Liver (tissue), 9 donors: ENCODE results near the gene SGMS1. TPM values are rescaled to one million over a fixed set of nuclear protein-coding genes. Genes with fewer than 3 reads are reported as not detected.
"Not testable (repeated sequence)": the region's sequence is repeated elsewhere in the genome, so short reads cannot be mapped to it uniquely, and the experiment has no call there.

ENCODE experiments used
- DNase-seq: peaks from one replicate; pipeline ENCODE4 v3.0.0-alpha.2; 2017; ENCODE audit warnings: low spot score
- H3K27ac ChIP-seq, 2 donors: one replicate each; pipeline ENCODE4 v1.7.0; 2013; ENCODE audit warnings: inconsistent platforms in 2 of 2, low read length in 2 of 2, control low read depth in 1 of 2, low read depth in 1 of 2, mild to moderate bottlenecking in 1 of 2
- H3K27me3 ChIP-seq, 4 donors: one replicate each; pipeline versions ENCODE4 v1.6.1 to v1.7.0; 2013; ENCODE audit warnings: low read length in 3 of 4, inconsistent platforms in 1 of 4, mild to moderate bottlenecking in 1 of 4, moderate library complexity in 1 of 4; ENCODE audit not compliant: control insufficient read depth in 4 of 4, insufficient read depth in 4 of 4
- H3K36me3 ChIP-seq, 4 donors: one replicate each; pipeline versions ENCODE4 v1.6.1 to v1.7.0; 2013; ENCODE audit warnings: low read length in 3 of 4, mild to moderate bottlenecking in 3 of 4, low read depth in 1 of 4, moderate library complexity in 1 of 4; ENCODE audit not compliant: control insufficient read depth in 4 of 4, insufficient read depth in 3 of 4
- H3K4me1 ChIP-seq, 4 donors: one replicate each; pipeline versions ENCODE4 v1.6.1 to v1.7.0; 2013; ENCODE audit warnings: low read length in 3 of 4, mild to moderate bottlenecking in 3 of 4, moderate library complexity in 1 of 4; ENCODE audit not compliant: control insufficient read depth in 4 of 4, insufficient read depth in 4 of 4
- H3K4me3 ChIP-seq, 3 donors: one replicate each; pipeline versions ENCODE4 v1.6.1 to v1.7.0; 2013; ENCODE audit warnings: low read length in 3 of 3, control low read depth in 1 of 3, low read depth in 1 of 3, mild to moderate bottlenecking in 1 of 3
- H3K9ac ChIP-seq, 2 donors: one replicate each; pipeline ENCODE4 v1.7.0; 2013; ENCODE audit warnings: low read length in 2 of 2, mild to moderate bottlenecking in 2 of 2, moderate library complexity in 2 of 2, control low read depth in 1 of 2, low read depth in 1 of 2
- H3K9me3 ChIP-seq, 4 donors: one replicate each; pipeline versions ENCODE4 v1.6.1 to v1.7.0; 2013; ENCODE audit warnings: low read length in 3 of 4; ENCODE audit not compliant: control insufficient read depth in 4 of 4
- FOXA1 ChIP-seq: IDR thresholded peaks from 2 replicates; pipeline ENCODE4 v1.6.1; 2016; ENCODE audit warnings: antibody characterized with exemption
- FOXA2 ChIP-seq: IDR thresholded peaks from 2 replicates; pipeline ENCODE4 v1.6.1; 2016; ENCODE audit warnings: antibody characterized with exemption
- HNF4G ChIP-seq: IDR thresholded peaks from 2 replicates; pipeline ENCODE4 v1.6.1; 2016; ENCODE audit warnings: antibody characterized with exemption
- TAF1 ChIP-seq: conservative IDR thresholded peaks from 2 replicates; pipeline ENCODE4 v1.6.1; 2016; ENCODE audit warnings: antibody characterized with exemption, mild to moderate bottlenecking
- WGBS: extraction: QIAGEN DNeasy Blood & Tissue Kit; methylation state at CpG from one replicate; pipeline ENCODE4 v1.1.7; 2013; 5-methylcytosine and 5-hydroxymethylcytosine counted together
- polyA plus RNA-seq, 2 donors: library from polyadenylated mRNA; stranded (reverse) in 1 of 2; unstranded in 1 of 2; fragments of 200-250 nt in 1 of 2; fragments of >200 nt in 1 of 2; fragmentation: Nextera tagmentation in 1 of 2; extraction: Ambion mirVana in 1 of 2; gene quantifications; one replicate each; pipeline versions ENCODE4 v1.2.1 to v1.2.3, GENCODE V29; 2013 to 2015
- total RNA-seq, 2 donors: library from RNA; depleted of rRNA; stranded (reverse); fragments of >200 nt; gene quantifications; one replicate each; pipeline ENCODE4 v1.2.3, GENCODE V29; 2014
- TF ChIP-seq, protein P1 (sequence below): IDR thresholded peaks from 2 replicates; pipeline ENCODE4 v1.6.1; 2016; ENCODE audit warnings: antibody characterized with exemption
- TF ChIP-seq, protein P2 (sequence below): IDR thresholded peaks from 2 replicates; pipeline ENCODE4 v1.6.1; 2016; ENCODE audit warnings: antibody characterized with exemption
- donor health status: healthy.
- donor health status: healthy.
- donor health status: healthy.
- donor health status: healthy.
- donor health status: healthy.

The SGMS1 gene
- total and polyA plus RNA-seq, 4 donors: 6.8 to 98.2 (median 21.1) TPM

DNA sequence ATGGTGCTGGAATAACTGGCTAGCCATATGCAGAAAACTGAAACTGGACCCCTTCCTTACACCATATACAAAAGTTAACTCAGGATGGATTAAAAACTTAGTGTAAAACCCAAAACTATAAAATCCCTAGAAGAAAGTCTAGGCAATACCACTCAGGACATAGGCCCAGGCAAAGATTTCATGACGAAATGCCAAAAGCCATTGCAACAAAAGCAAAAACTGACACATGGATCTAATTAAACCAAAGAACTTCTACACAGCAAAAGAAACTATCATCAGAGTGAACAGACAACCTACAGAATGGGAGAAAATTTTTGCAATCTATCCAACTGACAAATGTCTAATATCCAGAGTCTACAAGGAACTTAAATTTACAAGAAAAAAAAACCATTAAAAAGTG, 75.3 kb downstream of the SGMS1 start:
- DNase-seq, H3K4me3 ChIP-seq: not testable (repeated sequence)
- 95% methylated on average over 1 of the region's 1 CpG for WGBS

DNA sequence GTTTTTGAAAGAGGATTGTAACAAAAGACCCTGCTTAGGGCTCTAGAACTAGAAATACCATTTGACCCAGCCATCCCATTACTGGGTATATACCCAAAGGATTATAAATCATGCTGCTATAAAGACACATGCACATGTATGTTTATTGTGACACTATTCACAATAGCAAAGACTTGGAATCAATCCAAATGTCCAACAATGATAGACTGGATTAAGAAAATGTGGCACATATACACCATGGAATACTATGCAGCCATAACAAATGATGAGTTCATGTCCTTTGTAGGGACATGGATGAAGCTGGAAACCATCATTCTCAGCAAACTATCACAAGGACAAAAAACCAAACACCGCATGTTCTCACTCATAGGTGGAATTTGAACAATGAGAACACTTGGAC, 77.5 kb downstream of the SGMS1 start:
- not testable (repeated sequence) for H3K36me3 ChIP-seq, H3K9me3 ChIP-seq, H3K27ac ChIP-seq, DNase-seq, H3K9ac ChIP-seq, H3K27me3 ChIP-seq, H3K4me3 ChIP-seq
- WGBS: 97% methylated on average over 1 of the region's 1 CpG
- H3K4me1 ChIP-seq: peaks cover 2 to 10% (median 7%) of the 10 kb centered on the region in 4 donors

More for the DNA sequence above, 75.3 kb downstream of the SGMS1 start:
- H3K9me3 ChIP-seq, H3K27ac ChIP-seq, H3K9ac ChIP-seq, H3K36me3 ChIP-seq, H3K27me3 ChIP-seq: not testable (repeated sequence)
- peaks cover 2 to 10% (median 7%) of the 10 kb centered on the region in 4 donors for H3K4me1 ChIP-seq

DNA sequence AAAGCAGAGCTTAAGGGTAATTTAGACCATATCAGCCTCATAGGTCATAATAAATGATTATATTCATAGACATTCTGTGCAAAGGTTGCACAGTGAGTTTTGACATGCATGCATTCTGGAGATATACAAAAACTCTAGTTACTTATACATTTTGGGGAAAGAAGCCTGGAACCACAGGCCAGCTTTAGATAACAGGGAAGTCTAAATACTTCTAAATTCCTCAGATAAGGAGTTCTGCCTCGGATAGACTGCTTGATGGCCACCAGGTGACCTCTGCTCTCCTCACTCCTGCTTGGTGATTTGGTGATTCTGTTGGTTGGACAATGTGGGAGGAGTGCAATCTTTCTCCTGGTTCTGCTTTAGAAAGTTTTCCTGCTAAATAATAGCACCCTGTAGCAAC, 77.9 kb downstream of the SGMS1 start:
- peaks cover 2 to 8% (median 6%) of the 10 kb centered on the region in 4 donors for H3K4me1 ChIP-seq
- no peaks in the 10 kb centered on the region for H3K9me3 ChIP-seq
- H3K9ac ChIP-seq: no peak overlapping the region
- no peaks in the 10 kb centered on the region for H3K27me3 ChIP-seq
- H3K4me3 ChIP-seq: no peak overlapping the region
- no peak for DNase-seq
- WGBS: 48% methylated on average over 1 of the region's 1 CpG
- TF ChIP-seq TAF1 (no peak), FOXA1 (no peak), HNF4G (no peak)
- H3K36me3 ChIP-seq: no peaks in the 10 kb centered on the region
- H3K27ac ChIP-seq: no peak overlapping the region

DNA sequence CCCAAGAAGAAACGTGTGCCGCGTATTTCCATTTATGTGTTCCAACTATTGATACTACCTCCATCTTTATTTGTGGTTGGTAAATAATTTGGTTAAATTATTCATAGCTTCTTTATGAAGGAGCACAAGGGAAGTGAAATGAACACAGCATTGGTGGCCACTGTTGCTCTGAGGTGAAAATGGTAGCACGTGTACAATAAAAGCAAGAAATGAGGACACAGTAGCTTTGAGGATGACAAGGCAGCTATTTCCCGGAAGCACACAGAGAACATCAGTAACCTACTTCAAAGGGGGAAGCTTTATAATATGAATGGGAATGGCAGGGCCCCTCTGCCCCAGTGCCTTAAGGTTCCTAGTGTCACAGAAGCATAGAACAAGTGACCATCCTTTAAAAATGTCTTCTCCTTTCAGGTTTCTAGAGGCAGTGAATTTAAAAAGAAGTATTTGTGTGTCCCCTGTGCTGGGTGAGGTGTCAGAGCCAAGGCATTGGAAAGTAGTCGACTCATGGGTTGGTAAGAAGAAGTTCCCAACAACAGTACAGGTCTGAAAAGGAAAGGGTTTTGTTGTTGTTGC, 78.8 kb downstream of the SGMS1 start:
- Histone ChIP-seq H3K9ac (no peak overlapping the region), H3K36me3 (no peaks in the 10 kb centered on the region), H3K4me1 (peaks cover 0 to 7% (median 3%) of the 10 kb centered on the region in 4 donors), H3K27ac (no peak overlapping the region), H3K9me3 (no peaks in the 10 kb centered on the region), H3K27me3 (no peaks in the 10 kb centered on the region), H3K4me3 (no peak overlapping the region)
- TF ChIP-seq, protein P1, sequence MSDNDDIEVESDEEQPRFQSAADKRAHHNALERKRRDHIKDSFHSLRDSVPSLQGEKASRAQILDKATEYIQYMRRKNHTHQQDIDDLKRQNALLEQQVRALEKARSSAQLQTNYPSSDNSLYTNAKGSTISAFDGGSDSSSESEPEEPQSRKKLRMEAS: no peak
- TF ChIP-seq FOXA2: no peak
- TF ChIP-seq, protein P2, sequence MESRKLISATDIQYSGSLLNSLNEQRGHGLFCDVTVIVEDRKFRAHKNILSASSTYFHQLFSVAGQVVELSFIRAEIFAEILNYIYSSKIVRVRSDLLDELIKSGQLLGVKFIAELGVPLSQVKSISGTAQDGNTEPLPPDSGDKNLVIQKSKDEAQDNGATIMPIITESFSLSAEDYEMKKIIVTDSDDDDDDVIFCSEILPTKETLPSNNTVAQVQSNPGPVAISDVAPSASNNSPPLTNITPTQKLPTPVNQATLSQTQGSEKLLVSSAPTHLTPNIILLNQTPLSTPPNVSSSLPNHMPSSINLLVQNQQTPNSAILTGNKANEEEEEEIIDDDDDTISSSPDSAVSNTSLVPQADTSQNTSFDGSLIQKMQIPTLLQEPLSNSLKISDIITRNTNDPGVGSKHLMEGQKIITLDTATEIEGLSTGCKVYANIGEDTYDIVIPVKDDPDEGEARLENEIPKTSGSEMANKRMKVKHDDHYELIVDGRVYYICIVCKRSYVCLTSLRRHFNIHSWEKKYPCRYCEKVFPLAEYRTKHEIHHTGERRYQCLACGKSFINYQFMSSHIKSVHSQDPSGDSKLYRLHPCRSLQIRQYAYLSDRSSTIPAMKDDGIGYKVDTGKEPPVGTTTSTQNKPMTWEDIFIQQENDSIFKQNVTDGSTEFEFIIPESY: no peak
- no peak for DNase-seq
- WGBS: 91% methylated on average over 6 of the region's 6 CpGs
